Activated CD8-positive, alpha-beta T cell treated with anti-CD3 and anti-CD28 coated beads for 36 hours (primary cell): ENCODE results near the gene CREBBP. TPM values are rescaled to one million over a fixed set of nuclear protein-coding genes. Genes with fewer than 3 reads are reported as not detected.
"Not testable (repeated sequence)": the region's sequence is repeated elsewhere in the genome, so short reads cannot be mapped to it uniquely, and the experiment has no call there.

Experiments used
- ATAC-seq: fragments of 200-7000 bp; cut with Tn5 transposase; one replicate; pipeline ENCODE4 v1.10.0; 2021; ENCODE audit warnings: mild to moderate bottlenecking, moderate library complexity
- CTCF ChIA-PET: fragments of 350-600 bp; sonication (Branson Sonifier 250); formaldehyde crosslinking; loops from one replicate; lab custom pipeline; 2021; ENCODE audit warnings: antibody characterized with exemption; lab: Charles Lee
- POLR2A ChIA-PET: fragments of 350-600 bp; sonication (Branson Sonifier 250); formaldehyde crosslinking; loops from one replicate; lab custom pipeline; 2021; ENCODE audit warnings: antibody characterized with exemption; lab: Charles Lee
- DNase-seq: peaks from one replicate; pipeline ENCODE4 v3.0.0-alpha.2; 2020
- H3K27ac Mint-ChIP-seq: one replicate; pipeline ENCODE4 v1.8.0; 2021; ENCODE audit warnings: mild to moderate bottlenecking, mixed read lengths
- H3K27me3 Mint-ChIP-seq: one replicate; pipeline ENCODE4 v1.8.0; 2021; ENCODE audit warnings: mixed read lengths
- H3K36me3 Mint-ChIP-seq: one replicate; pipeline ENCODE4 v1.8.0; 2021; ENCODE audit warnings: low read depth, mixed read lengths
- H3K4me1 Mint-ChIP-seq: one replicate; pipeline ENCODE4 v1.8.0; 2021; ENCODE audit warnings: low read depth, mixed read lengths
- H3K4me3 Mint-ChIP-seq: one replicate; pipeline ENCODE4 v1.8.0; 2021; ENCODE audit warnings: mild to moderate bottlenecking, moderate library complexity, mixed read lengths
- H3K9me3 Mint-ChIP-seq: one replicate; pipeline ENCODE4 v1.8.0; 2021; ENCODE audit warnings: mixed read lengths
- CTCF ChIP-seq: fragments of 200-600 bp; IDR thresholded peaks from one replicate; pipeline ENCODE4 v1.8.0; 2022; ENCODE audit warnings: antibody characterized with exemption, mild to moderate bottlenecking
- intact Hi-C: fragments of 100-400 bp; cut with micrococcal nuclease; formaldehyde crosslinking; loops from one replicate; pipeline ENCODE4 v1.10.0; 2022
- total RNA-seq, 2 experiments: library from RNA; stranded (reverse); gene quantifications; one replicate each; pipeline ENCODE4 v1.2.3, GENCODE V29; 2021

CREBBP gene
- total RNA-seq, 2 experiments from 2014 or later = 27.9 to 33.5 TPM

- intact Hi-C loops = no loop called here
- no peaks in the 10 kb centered on the region for H3K27me3 Mint-ChIP-seq
- H3K36me3 Mint-ChIP-seq = peaks cover 34% of the 10 kb centered on the region
- peak overlapping the region; percentile 91 for H3K4me3 Mint-ChIP-seq
- CTCF ChIA-PET = interaction anchor here (0.9 to 1.7 kb wide), 2 partner anchors 13 to 537 kb away, joined by 4 to 5 read pairs; no protein-coding TSS in a partner anchor
- no peak for TF ChIP-seq CTCF
- POLR2A ChIA-PET = interaction anchor here (0.6 to 1.6 kb wide), 10 partner anchors 12 to 554 kb away, joined by 3 to 4 read pairs (median 3); no protein-coding TSS in a partner anchor
- H3K27ac Mint-ChIP-seq = peak overlapping the region; percentile 94
- ATAC-seq (peak; percentile 29), DNase-seq (peak; percentile 62)
- H3K4me1 Mint-ChIP-seq = peaks cover 37% of the 10 kb centered on the region
- no peaks in the 10 kb centered on the region for H3K9me3 Mint-ChIP-seq
Measured at GRCh38 chr16:3716831-3717234, 163.7 kb downstream of the CREBBP start.

- Mint-ChIP-seq H3K9me3 (no peaks in the 10 kb centered on the region), H3K27ac (no peak overlapping the region), H3K27me3 (no peaks in the 10 kb centered on the region), H3K4me1 (peaks cover 41% of the 10 kb centered on the region), H3K36me3 (peaks cover 38% of the 10 kb centered on the region), H3K4me3 (peak overlapping the region; percentile 49)
- TF ChIP-seq CTCF = no peak
- ChIA-PET CTCF (no interaction called here), POLR2A (interaction anchor here (0.6 to 2.6 kb wide), 3 partner anchors 77 to 432 kb away, joined by 3 to 7 read pairs (median 5); partner anchors contain the start of gene ZNF263)
- DNase-seq (no peak), ATAC-seq (no peak)
- intact Hi-C loops = no loop called here
Measured at GRCh38 chr16:3715430-3715829, 165.1 kb downstream of the CREBBP start.

- intact Hi-C loops = not testable (repeated sequence)
Measured at GRCh38 chr16:3714378-3714777, 166.1 kb downstream of the CREBBP start.

GRCh38 chr16:3713587-3714242 is 166.8 kb downstream of the CREBBP start:
- H3K4me3 Mint-ChIP-seq = no peak overlapping the region
- intact Hi-C loops = no loop called here
- no peak for TF ChIP-seq CTCF
- peaks cover 45% of the 10 kb centered on the region for H3K4me1 Mint-ChIP-seq
- ATAC-seq = no peak
- DNase-seq = no peak
- POLR2A ChIA-PET = interaction anchor here (1.1 to 2.6 kb wide), 5 partner anchors 9 to 165 kb away, joined by 3 to 7 read pairs (median 4); no protein-coding TSS in a partner anchor
- peaks cover 46% of the 10 kb centered on the region for H3K36me3 Mint-ChIP-seq
- H3K27me3 Mint-ChIP-seq = no peaks in the 10 kb centered on the region
- no peak overlapping the region for H3K27ac Mint-ChIP-seq
- H3K9me3 Mint-ChIP-seq = no peaks in the 10 kb centered on the region
- CTCF ChIA-PET = interaction anchor here (1.1 to 5.4 kb wide), 3 partner anchors 23 to 540 kb away, joined by 3 to 18 read pairs (median 3); no protein-coding TSS in a partner anchor

More at GRCh38 chr16:3714378-3714777, 166.1 kb downstream of the CREBBP start:
- Mint-ChIP-seq H3K36me3 (peaks cover 46% of the 10 kb centered on the region), H3K4me1 (peaks cover 45% of the 10 kb centered on the region), H3K4me3 (peak overlapping the region; percentile 49)
- not testable (repeated sequence) for H3K27me3 Mint-ChIP-seq, H3K27ac Mint-ChIP-seq, ATAC-seq, H3K9me3 Mint-ChIP-seq, DNase-seq
- CTCF ChIA-PET = interaction anchor here (1.1 to 5.4 kb wide), 3 partner anchors 24 to 540 kb away, joined by 3 to 18 read pairs (median 3); no protein-coding TSS in a partner anchor
- POLR2A ChIA-PET = interaction anchor here (0.9 to 2.6 kb wide), 5 partner anchors 10 to 470 kb away, joined by 3 to 7 read pairs (median 4); no protein-coding TSS in a partner anchor

GRCh38 chr16:3712861-3713372 is 167.6 kb downstream of the CREBBP start:
- H3K4me1 Mint-ChIP-seq = peaks cover 41% of the 10 kb centered on the region
- H3K4me3 Mint-ChIP-seq = no peak overlapping the region
- no peaks in the 10 kb centered on the region for H3K9me3 Mint-ChIP-seq
- ChIA-PET POLR2A (interaction anchor here (1.1 to 2.6 kb wide), 3 partner anchors 8 to 166 kb away, joined by 4 to 7 read pairs (median 4); no protein-coding TSS in a partner anchor), CTCF (interaction anchor here (1.2 to 5.4 kb wide), 2 partner anchors 22 to 67 kb away, joined by 3 to 18 read pairs; no protein-coding TSS in a partner anchor)
- no peak for TF ChIP-seq CTCF
- no peak for ATAC-seq
- H3K27ac Mint-ChIP-seq = no peak overlapping the region
- H3K36me3 Mint-ChIP-seq = peaks cover 46% of the 10 kb centered on the region
- intact Hi-C loops = no loop called here
- no peaks in the 10 kb centered on the region for H3K27me3 Mint-ChIP-seq
- no peak for DNase-seq
